ENCODE measurements around the gene KEAP1.
A peak's percentile ranks its signal among the peaks of the same experiment; 100 is the strongest.
"Not testable (repeated sequence)": the region's sequence is repeated elsewhere in the genome, so short reads cannot be mapped to it uniquely, and the experiment has no call there.

Gene KEAP1

GRCh38 chr19:10503002-10503789, at the start of gene KEAP1:
Gene KEAP1 (minus strand): TSS chr19:10503356. CDS start chr19:10500033, 3,323 bp downstream.
- TF ChIP-seq CTCF (IDR thresholded peaks at IDR 0.05; ENCODE audit: low read depth, low read length) = peak; percentile 7
- peak; percentile 77 for TF ChIP-seq MAX (IDR thresholded peaks at IDR 0.05; ENCODE audit: low read depth, low read length)
- TF ChIP-seq MYC (IDR thresholded peaks at IDR 0.05; ENCODE audit: low read depth, low read length) = no peak; the same call in 1 of the 2 replicates
- peak; percentile 89 for DNase-seq (ENCODE audit: low read depth)
- H3K4me3 ChIP-seq (ENCODE audit: low read depth, low read length) = peak within 1 kb of the TSS; percentile 95

- no peak overlapping the region for H3K4me3 ChIP-seq (ENCODE audit: low read depth, low read length)
- TF ChIP-seq MYC (IDR thresholded peaks at IDR 0.05; ENCODE audit: low read depth, low read length) = no peak
- TF ChIP-seq POLR2A (IDR thresholded peaks at IDR 0.05; ENCODE audit: extremely low read depth, insufficient read length) = peak; percentile 27
- no peak for TF ChIP-seq CTCF (IDR thresholded peaks at IDR 0.05; ENCODE audit: low read depth, low read length)
- peak; percentile 81 for TF ChIP-seq MAX (IDR thresholded peaks at IDR 0.05; ENCODE audit: low read depth, low read length)
- DNase-seq (ENCODE audit: low read depth) = peak; percentile 79
Observed at GRCh38 chr19:10552510-10553053, 49.4 kb upstream of the KEAP1 start.

GRCh38 chr19:10551698-10552301, 48.6 kb upstream of the KEAP1 start:
- DNase-seq (ENCODE audit: low read depth) = peak; percentile 92
- H3K4me3 ChIP-seq (ENCODE audit: low read depth, low read length) = no peak overlapping the region
- TF ChIP-seq POLR2A (IDR thresholded peaks at IDR 0.05; ENCODE audit: extremely low read depth, insufficient read length) (no peak), MAX (IDR thresholded peaks at IDR 0.05; ENCODE audit: low read depth, low read length) (0 out of 2 replicates have a peak, but pooled peaks have one; percentile 20), MYC (IDR thresholded peaks at IDR 0.05; ENCODE audit: low read depth, low read length) (no peak), CTCF (IDR thresholded peaks at IDR 0.05; ENCODE audit: low read depth, low read length) (peak; percentile 83)

GRCh38 chr19:10551006-10551405, 47.9 kb upstream of the KEAP1 start:
- not testable (repeated sequence) for DNase-seq (ENCODE audit: low read depth); H3K4me3 ChIP-seq (ENCODE audit: low read depth, low read length)

GRCh38 chr19:10550336-10550735, 47.2 kb upstream of the KEAP1 start:
- H3K4me3 ChIP-seq (ENCODE audit: low read depth, low read length) = no peak overlapping the region
- TF ChIP-seq MAX (IDR thresholded peaks at IDR 0.05; ENCODE audit: low read depth, low read length) (no peak), POLR2A (IDR thresholded peaks at IDR 0.05; ENCODE audit: extremely low read depth, insufficient read length) (no peak), CTCF (IDR thresholded peaks at IDR 0.05; ENCODE audit: low read depth, low read length) (no peak), MYC (IDR thresholded peaks at IDR 0.05; ENCODE audit: low read depth, low read length) (no peak)
- peak; percentile 24 for DNase-seq (ENCODE audit: low read depth)

- no peak for TF ChIP-seq POLR2A (IDR thresholded peaks at IDR 0.05; ENCODE audit: extremely low read depth, insufficient read length)
- TF ChIP-seq MYC (IDR thresholded peaks at IDR 0.05; ENCODE audit: low read depth, low read length) = no peak
- TF ChIP-seq CTCF (IDR thresholded peaks at IDR 0.05; ENCODE audit: low read depth, low read length) = no peak
- TF ChIP-seq MAX (IDR thresholded peaks at IDR 0.05; ENCODE audit: low read depth, low read length) = no peak
- H3K4me3 ChIP-seq (ENCODE audit: low read depth, low read length) = no peak overlapping the region
- no peak for DNase-seq (ENCODE audit: low read depth)
Observed at GRCh38 chr19:10549733-10550132, 46.6 kb upstream of the KEAP1 start.

Data from NB4 (cell line).